Activated CD8-positive, alpha-beta memory T cell treated with anti-CD3 and anti-CD28 coated beads, Interleukin-2, amount 50 U/mL, for 4 hours (primary cell): ENCODE measurements around the gene DNAJC1.
"Not testable (repeated sequence)": the region's sequence is repeated elsewhere in the genome, so short reads cannot be mapped to it uniquely, and the experiment has no call there.

ENCODE experiments used
- DNase-seq: peaks from one replicate; pipeline ENCODE4 v3.0.0-alpha.2; 2020

DNAJC1 gene

GRCh38 chr10:21822273-21822672, 181.3 kb downstream of the DNAJC1 start:
- DNase-seq: not testable (repeated sequence)

GRCh38 chr10:21820952-21821351, 182.6 kb downstream of the DNAJC1 start:
- DNase-seq: no peak

- not testable (repeated sequence) for DNase-seq
These were observed 185.1 kb downstream of the DNAJC1 start for GRCh38 chr10:21818416-21818815.

GRCh38 chr10:21814866-21815265, 188.7 kb downstream of the DNAJC1 start:
- DNase-seq: no peak

GRCh38 chr10:21813946-21814345, 189.6 kb downstream of the DNAJC1 start:
- DNase-seq: no peak

- no peak for DNase-seq
These were observed 192.3 kb downstream of the DNAJC1 start for GRCh38 chr10:21811245-21811585.

GRCh38 chr10:21810582-21811244, 192.8 kb downstream of the DNAJC1 start:
- DNase-seq: no peak

GRCh38 chr10:21808550-21808949, 195.0 kb downstream of the DNAJC1 start:
- DNase-seq: no peak

- DNase-seq: no peak
These were observed 196.3 kb downstream of the DNAJC1 start for GRCh38 chr10:21807180-21807579.

- DNase-seq: no peak
These were observed 200.2 kb downstream of the DNAJC1 start for GRCh38 chr10:21803374-21803773.

- DNase-seq: no peak
These were observed 201.9 kb downstream of the DNAJC1 start for GRCh38 chr10:21801609-21802008.

- DNase-seq: no peak
These were observed 205.4 kb downstream of the DNAJC1 start for GRCh38 chr10:21797984-21798765.

- no peak for DNase-seq
These were observed 206.0 kb downstream of the DNAJC1 start for GRCh38 chr10:21797533-21797932.

- DNase-seq: no peak
These were observed 212.3 kb downstream of the DNAJC1 start for GRCh38 chr10:21791276-21791675.

GRCh38 chr10:21776883-21777282, 226.6 kb downstream of the DNAJC1 start:
- no peak for DNase-seq

- no peak for DNase-seq
These were observed 232.3 kb downstream of the DNAJC1 start for GRCh38 chr10:21771219-21771618.

- no peak for DNase-seq
These were observed 234.5 kb downstream of the DNAJC1 start for GRCh38 chr10:21769041-21769440.

GRCh38 chr10:21764466-21765189, 238.9 kb downstream of the DNAJC1 start:
- DNase-seq: no peak

GRCh38 chr10:21760332-21760731, 243.2 kb downstream of the DNAJC1 start:
- no peak for DNase-seq

GRCh38 chr10:21759232-21759631, 244.3 kb downstream of the DNAJC1 start:
- no peak for DNase-seq

GRCh38 chr10:21758696-21759095, 244.8 kb downstream of the DNAJC1 start:
- DNase-seq: no peak

GRCh38 chr10:21758239-21758638, 245.3 kb downstream of the DNAJC1 start:
- DNase-seq: no peak

- DNase-seq: no peak
These were observed 246.2 kb downstream of the DNAJC1 start for GRCh38 chr10:21757185-21757901.
